ENCODE data around the gene CSRNP2. TPM values are rescaled to one million over a fixed set of nuclear protein-coding genes. Genes with fewer than 3 reads are reported as not detected.

The CSRNP2 gene
- total and polyA plus RNA-seq, 2 experiments from 2014 or later, result 23.2 to 30.5 TPM

- DNase-seq (ENCODE audit: low spot score), result peak; percentile 75
- TF ChIP-seq CTCF (IDR thresholded peaks at IDR 0.05; ENCODE audit: poor library complexity), result peak; percentile 49
- TF ChIP-seq EZH2phosphoT487 (IDR thresholded peaks at IDR 0.05; ENCODE audit: low read depth, severe bottlenecking, unreplicated experiment), result no peak
- TF ChIP-seq EZH2 (IDR thresholded peaks at IDR 0.05; ENCODE audit: borderline replicate concordance), result no peak
- Histone ChIP-seq H3K4me3 (no peak overlapping the region), H3K4me2 (peak overlapping the region; percentile 64), H3K27me3 (no peaks in the 10 kb centered on the region), H3K79me2 (peaks cover 18% of the 10 kb centered on the region), H3K9me3 (ENCODE audit: low read depth) (no peaks in the 10 kb centered on the region), H3K4me1 (ENCODE audit: insufficient read depth) (peaks cover 31% of the 10 kb centered on the region), H3K9me2 (replicated peaks; ENCODE audit: insufficient read depth) (no peaks in the 10 kb centered on the region), H4K20me1 (ENCODE audit: insufficient read depth, poor library complexity, severe bottlenecking) (no peaks in the 10 kb centered on the region), H2AFZ (peak overlapping the region; percentile 29), H3K27ac (peak overlapping the region; percentile 57), H3K36me3 (replicated peaks; ENCODE audit: insufficient read depth, low read depth) (no peaks in the 10 kb centered on the region)
- WGBS (ENCODE audit: low lambda C conversion rate, missing lambda C conversion rate), result 18% methylated on average over 9 of the region's 9 CpGs
These were observed 55.1 kb downstream of the CSRNP2 start for GRCh38 chr12:51028126-51028812.

GRCh38 chr12:51027342-51027835 lies 56.0 kb downstream of the CSRNP2 start:
- H3K27ac ChIP-seq, result peak overlapping the region; percentile 57

GRCh38 chr12:51025836-51026638 lies 57.4 kb downstream of the CSRNP2 start, which contains the start of gene SLC11A2:
Gene SLC11A2 (minus strand): TSS chr12:51026384. CDS start chr12:51010728, 15,656 bp downstream.
- under 1% methylated on average over 55 of the region's 74 CpGs for WGBS (ENCODE audit: low lambda C conversion rate, missing lambda C conversion rate)
- Histone ChIP-seq H3K9me2 (replicated peaks; ENCODE audit: insufficient read depth) (no peaks in the 10 kb centered on the region), H3K9me3 (ENCODE audit: low read depth) (no peaks in the 10 kb centered on the region), H3K4me2 (peak within 1 kb of the TSS; percentile 88), H3K27me3 (no peaks in the 10 kb centered on the region), H3K79me2 (peaks cover 40% of the 10 kb centered on the region), H3K4me1 (ENCODE audit: insufficient read depth) (peaks cover 45% of the 10 kb centered on the region), H3K36me3 (replicated peaks; ENCODE audit: insufficient read depth, low read depth) (no peaks in the 10 kb centered on the region), H3K4me3 (peak within 1 kb of the TSS; percentile 76), H2AFZ (peak within 1 kb of the TSS; percentile 67), H3K27ac (peak within 1 kb of the TSS; percentile 99), H4K20me1 (ENCODE audit: insufficient read depth, poor library complexity, severe bottlenecking) (no peaks in the 10 kb centered on the region)
- TF ChIP-seq EZH2 (IDR thresholded peaks at IDR 0.05; ENCODE audit: borderline replicate concordance) (no peak), EZH2phosphoT487 (IDR thresholded peaks at IDR 0.05; ENCODE audit: low read depth, severe bottlenecking, unreplicated experiment) (no peak), CTCF (IDR thresholded peaks at IDR 0.05; ENCODE audit: poor library complexity) (peak; percentile 8)
- DNase-seq (ENCODE audit: low spot score), result peak; percentile 98

More at GRCh38 chr12:51027342-51027835, 56.0 kb downstream of the CSRNP2 start:
- peaks cover 27% of the 10 kb centered on the region for H3K79me2 ChIP-seq
- no peaks in the 10 kb centered on the region for H3K27me3 ChIP-seq
- H4K20me1 ChIP-seq (ENCODE audit: insufficient read depth, poor library complexity, severe bottlenecking), result no peaks in the 10 kb centered on the region
- H3K9me2 ChIP-seq (replicated peaks; ENCODE audit: insufficient read depth), result no peaks in the 10 kb centered on the region
- DNase-seq (ENCODE audit: low spot score), result no peak
- H3K4me3 ChIP-seq, result no peak overlapping the region
- H3K4me1 ChIP-seq (ENCODE audit: insufficient read depth), result peaks cover 37% of the 10 kb centered on the region
- no peak for TF ChIP-seq EZH2 (IDR thresholded peaks at IDR 0.05; ENCODE audit: borderline replicate concordance)
- no peak for TF ChIP-seq CTCF (IDR thresholded peaks at IDR 0.05; ENCODE audit: poor library complexity)
- TF ChIP-seq EZH2phosphoT487 (IDR thresholded peaks at IDR 0.05; ENCODE audit: low read depth, severe bottlenecking, unreplicated experiment), result no peak
- WGBS (ENCODE audit: low lambda C conversion rate, missing lambda C conversion rate), result 89% methylated on average over 15 of the region's 15 CpGs
- H3K36me3 ChIP-seq (replicated peaks; ENCODE audit: insufficient read depth, low read depth), result no peaks in the 10 kb centered on the region
- no peaks in the 10 kb centered on the region for H3K9me3 ChIP-seq (ENCODE audit: low read depth)
- peak overlapping the region; percentile 64 for H3K4me2 ChIP-seq
- H2AFZ ChIP-seq, result no peak overlapping the region

Measured in hepatocyte (in vitro differentiated cells).